Caco-2 (cell line): ENCODE measurements around the gene PP2D1. TPM values are rescaled to one million over a fixed set of nuclear protein-coding genes. Genes with fewer than 3 reads are reported as not detected.

Experiments used
- BruUV-seq: library from RNA; stranded (reverse); fragments of 400-500 nt; replicated peaks from 2 replicates; lab custom pipeline; 2021; lab: Mats Ljungman, UMichigan
- CTCF ChIA-PET: fragments of 300-600 bp; sonication (Branson Sonifier 250); formaldehyde crosslinking; loops from one replicate; lab custom pipeline; 2022; ENCODE audit warnings: antibody characterized with exemption; lab: Charles Lee
- POLR2A ChIA-PET: fragments of 300-600 bp; sonication (Branson Sonifier 250); formaldehyde crosslinking; loops from one replicate; lab custom pipeline; 2022; ENCODE audit warnings: antibody characterized with exemption; lab: Charles Lee
- DNase-seq, 2 experiments: peaks; one replicate each; pipeline versions ENCODE4 v3.0.0 to v3.0.0-alpha.2; 2020 to 2022
- H3K27me3 ChIP-seq: replicated peaks from 2 replicates; pipeline ENCODE4 v1.6.0; 2011; ENCODE audit warnings: low read length; ENCODE audit not compliant: control insufficient read depth, insufficient read depth
- H3K36me3 ChIP-seq: 2 replicates; pipeline ENCODE4 v1.5.1; 2011; ENCODE audit warnings: low read length; ENCODE audit not compliant: control insufficient read depth, insufficient read depth
- H3K4me1 ChIP-seq: fragments of 250-450 bp; sonication (Bioruptor Pico); 2 replicates; pipeline ENCODE4 v1.5.1; 2020; ENCODE audit warnings: mild to moderate bottlenecking
- H3K4me3 ChIP-seq: 2 replicates; pipeline ENCODE4 v1.5.1; 2011; ENCODE audit warnings: low read depth, mild to moderate bottlenecking, control low read depth, low read length
- H3K9me3 ChIP-seq: fragments of 250-450 bp; sonication (Bioruptor Pico); 2 replicates; pipeline ENCODE4 v1.5.1; 2020; ENCODE audit warnings: mild to moderate bottlenecking, moderate library complexity
- H3K27ac Mint-ChIP-seq: one replicate; pipeline ENCODE4 v1.8.0; 2022; ENCODE audit warnings: mixed read lengths; ENCODE audit not compliant: unreplicated experiment
- H3K27me3 Mint-ChIP-seq: one replicate; pipeline ENCODE4 v1.8.0; 2022; ENCODE audit warnings: mixed read lengths; ENCODE audit not compliant: insufficient read depth, unreplicated experiment
- H3K36me3 Mint-ChIP-seq: one replicate; pipeline ENCODE4 v1.8.0; 2022; ENCODE audit warnings: mild to moderate bottlenecking, mixed read lengths; ENCODE audit not compliant: insufficient read depth, unreplicated experiment
- H3K4me1 Mint-ChIP-seq: one replicate; pipeline ENCODE4 v1.8.0; 2022; ENCODE audit warnings: low read depth, mixed read lengths; ENCODE audit not compliant: unreplicated experiment
- H3K4me3 Mint-ChIP-seq: one replicate; pipeline ENCODE4 v1.8.0; 2022; ENCODE audit warnings: mild to moderate bottlenecking, moderate library complexity, mixed read lengths; ENCODE audit not compliant: unreplicated experiment
- H3K9me3 Mint-ChIP-seq: one replicate; pipeline ENCODE4 v1.8.0; 2022; ENCODE audit warnings: mixed read lengths; ENCODE audit not compliant: unreplicated experiment
- intact Hi-C: fragments of 100-400 bp; cut with micrococcal nuclease; formaldehyde crosslinking; loops from one replicate; pipeline ENCODE4 v1.10.0; 2022; ENCODE audit not compliant: unreplicated experiment
- total RNA-seq: library from RNA; stranded (reverse); gene quantifications from 2 replicates; pipeline ENCODE4 v1.2.3, GENCODE V29; 2022
- TF ChIP-seq, protein P1 (sequence below), 2 experiments: fragments of 200-600 bp in 1 of 2; IDR thresholded peaks; 1 replicate in 1 of 2; 2 replicates in 1 of 2; pipeline versions ENCODE4 v1.5.1 to v1.8.0; 2011 to 2022; ENCODE audit warnings: antibody characterized with exemption in 1 of 2, control low read depth in 1 of 2, inconsistent platforms in 1 of 2, low read depth in 1 of 2, low read length in 1 of 2, mild to moderate bottlenecking in 1 of 2, moderate library complexity in 1 of 2; ENCODE audit not compliant: insufficient read depth in 1 of 2, severe bottlenecking in 1 of 2, unreplicated experiment in 1 of 2

Gene PP2D1
- total RNA-seq, 1 experiment from 2014 or later = not detected

DNA sequence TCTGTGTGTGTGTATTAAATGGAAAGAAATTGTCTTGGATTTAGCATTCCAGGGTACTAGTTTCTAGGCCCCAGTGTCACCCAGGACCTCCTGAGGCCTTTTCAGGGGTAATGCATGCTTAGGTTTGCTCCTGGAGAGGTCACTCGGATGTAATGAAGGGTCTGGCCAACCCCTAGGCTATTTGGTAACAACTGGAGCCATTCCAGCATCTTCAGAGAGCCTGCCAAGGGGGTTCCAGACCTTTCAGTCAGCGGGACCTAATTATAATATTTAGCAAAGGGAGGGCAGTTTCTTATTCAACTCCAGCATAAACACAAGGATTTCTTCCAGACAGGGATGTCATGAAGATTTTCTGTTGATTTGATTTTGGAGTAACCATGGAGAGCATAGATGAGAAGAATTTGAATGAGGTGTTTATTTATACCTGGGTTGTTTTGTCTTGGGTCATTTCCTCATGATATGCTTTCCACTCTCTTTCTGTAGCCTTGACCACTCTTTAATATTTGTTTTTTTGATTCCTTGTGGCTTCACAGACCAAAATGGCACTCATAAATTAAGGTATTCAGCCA lies 45.6 kb upstream of the PP2D1 start:
- POLR2A ChIA-PET = no interaction called here
- no peaks in the 10 kb centered on the region for H3K27me3 ChIP-seq
- no peaks in the 10 kb centered on the region for H3K36me3 Mint-ChIP-seq
- TF ChIP-seq, protein P1, sequence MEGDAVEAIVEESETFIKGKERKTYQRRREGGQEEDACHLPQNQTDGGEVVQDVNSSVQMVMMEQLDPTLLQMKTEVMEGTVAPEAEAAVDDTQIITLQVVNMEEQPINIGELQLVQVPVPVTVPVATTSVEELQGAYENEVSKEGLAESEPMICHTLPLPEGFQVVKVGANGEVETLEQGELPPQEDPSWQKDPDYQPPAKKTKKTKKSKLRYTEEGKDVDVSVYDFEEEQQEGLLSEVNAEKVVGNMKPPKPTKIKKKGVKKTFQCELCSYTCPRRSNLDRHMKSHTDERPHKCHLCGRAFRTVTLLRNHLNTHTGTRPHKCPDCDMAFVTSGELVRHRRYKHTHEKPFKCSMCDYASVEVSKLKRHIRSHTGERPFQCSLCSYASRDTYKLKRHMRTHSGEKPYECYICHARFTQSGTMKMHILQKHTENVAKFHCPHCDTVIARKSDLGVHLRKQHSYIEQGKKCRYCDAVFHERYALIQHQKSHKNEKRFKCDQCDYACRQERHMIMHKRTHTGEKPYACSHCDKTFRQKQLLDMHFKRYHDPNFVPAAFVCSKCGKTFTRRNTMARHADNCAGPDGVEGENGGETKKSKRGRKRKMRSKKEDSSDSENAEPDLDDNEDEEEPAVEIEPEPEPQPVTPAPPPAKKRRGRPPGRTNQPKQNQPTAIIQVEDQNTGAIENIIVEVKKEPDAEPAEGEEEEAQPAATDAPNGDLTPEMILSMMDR (IDR thresholded peaks at IDR 0.05; ENCODE audit: insufficient read depth in 1 of 2, low read depth in 1 of 2, low read length in 1 of 2, severe bottlenecking in 1 of 2, unreplicated experiment in 1 of 2) = no peak
- H3K27me3 Mint-ChIP-seq = no peaks in the 10 kb centered on the region
- H3K36me3 ChIP-seq = no peaks in the 10 kb centered on the region
- no peak for DNase-seq
- H3K4me1 Mint-ChIP-seq = no peaks in the 10 kb centered on the region
- intact Hi-C loops = no loop called here
- no peaks in the 10 kb centered on the region for H3K4me1 ChIP-seq
- BruUV-seq = no TSS peak
- H3K9me3 Mint-ChIP-seq = no peaks in the 10 kb centered on the region
- H3K4me3 ChIP-seq = no peak overlapping the region
- H3K9me3 ChIP-seq = no peaks in the 10 kb centered on the region
- no peak overlapping the region for H3K27ac Mint-ChIP-seq
- no peak overlapping the region for H3K4me3 Mint-ChIP-seq
- CTCF ChIA-PET = no interaction called here

DNA sequence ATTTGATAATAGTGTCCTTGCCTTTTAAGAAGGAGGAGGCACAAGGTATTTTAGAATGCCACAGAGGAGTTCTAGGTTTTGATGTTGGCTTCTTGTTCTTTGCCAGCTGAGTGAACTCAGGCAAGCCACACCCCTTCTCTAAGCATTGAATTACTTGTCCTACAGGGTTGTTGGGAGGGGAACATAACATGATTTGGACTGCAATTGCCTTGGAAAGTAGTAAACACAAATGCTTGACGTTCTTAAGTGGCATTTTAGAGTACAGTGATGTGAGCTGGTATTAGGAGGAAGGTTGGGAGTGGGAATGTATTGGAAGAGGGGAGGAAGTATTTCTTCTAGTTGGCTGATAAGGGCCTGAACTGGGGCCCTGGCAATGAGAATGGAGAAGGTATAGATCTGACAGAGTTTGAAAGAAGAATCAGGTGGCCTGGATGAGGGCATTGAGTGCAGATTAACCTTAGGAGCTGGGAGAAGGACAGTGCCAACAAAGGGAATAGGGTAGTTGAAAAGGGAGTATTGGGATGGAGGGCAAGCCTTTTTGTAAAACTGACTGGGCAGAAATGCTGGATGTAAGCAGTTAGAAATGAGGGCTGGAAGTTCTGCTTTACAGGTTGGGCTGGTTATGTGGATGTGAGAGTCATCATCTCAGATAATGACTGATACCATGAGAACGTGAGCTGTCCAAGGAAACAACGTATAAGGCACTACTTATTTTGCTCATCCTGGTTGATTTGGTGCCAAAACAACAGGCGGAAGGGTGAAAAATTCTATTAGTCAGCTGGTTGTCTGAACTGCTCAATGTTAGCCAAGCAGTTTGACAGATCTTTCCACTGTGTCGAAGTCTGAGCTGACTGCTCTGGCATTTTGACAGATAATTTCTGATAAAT lies 44.9 kb upstream of the PP2D1 start:
- ChIA-PET POLR2A (no interaction called here), CTCF (no interaction called here)
- DNase-seq = no peak
- H3K36me3 Mint-ChIP-seq = no peaks in the 10 kb centered on the region
- H3K4me3 Mint-ChIP-seq = no peak overlapping the region
- H3K4me1 ChIP-seq = no peaks in the 10 kb centered on the region
- H3K27me3 Mint-ChIP-seq = no peaks in the 10 kb centered on the region
- no peaks in the 10 kb centered on the region for H3K36me3 ChIP-seq
- no peak overlapping the region for H3K4me3 ChIP-seq
- H3K27ac Mint-ChIP-seq = no peak overlapping the region
- BruUV-seq = no TSS peak
- TF ChIP-seq, protein P1 (IDR thresholded peaks at IDR 0.05; ENCODE audit: insufficient read depth in 1 of 2, low read depth in 1 of 2, low read length in 1 of 2, severe bottlenecking in 1 of 2, unreplicated experiment in 1 of 2) = no peak
- H3K4me1 Mint-ChIP-seq = no peaks in the 10 kb centered on the region
- H3K27me3 ChIP-seq = no peaks in the 10 kb centered on the region
- no peaks in the 10 kb centered on the region for H3K9me3 Mint-ChIP-seq
- H3K9me3 ChIP-seq = no peaks in the 10 kb centered on the region
- intact Hi-C loops = no loop called here

DNA sequence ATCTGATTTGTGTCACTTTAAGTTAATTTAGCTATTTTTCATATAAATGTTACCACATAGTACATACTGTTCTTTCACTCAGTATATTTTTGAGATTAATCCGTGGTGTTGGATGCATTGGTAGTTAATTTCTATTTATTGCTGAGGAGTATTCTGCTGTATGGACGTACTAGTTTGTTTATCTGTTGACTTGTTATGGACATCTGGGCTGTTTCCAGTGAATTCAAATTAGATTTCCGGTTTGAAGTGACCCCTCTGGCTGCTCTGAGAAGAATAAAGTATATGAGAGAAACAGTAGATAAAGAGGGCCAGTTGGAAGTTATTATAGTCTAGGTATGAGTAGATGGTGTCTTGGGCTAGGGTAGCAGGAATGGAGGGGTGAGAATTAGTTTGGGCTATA lies 43.8 kb upstream of the PP2D1 start:
- Mint-ChIP-seq H3K4me1 (no peaks in the 10 kb centered on the region), H3K9me3 (no peaks in the 10 kb centered on the region), H3K27me3 (no peaks in the 10 kb centered on the region), H3K4me3 (no peak overlapping the region), H3K36me3 (no peaks in the 10 kb centered on the region), H3K27ac (no peak overlapping the region)
- Histone ChIP-seq H3K4me3 (no peak overlapping the region), H3K4me1 (no peaks in the 10 kb centered on the region), H3K36me3 (no peaks in the 10 kb centered on the region), H3K9me3 (no peaks in the 10 kb centered on the region), H3K27me3 (no peaks in the 10 kb centered on the region)
- no TSS peak for BruUV-seq
- POLR2A ChIA-PET = no interaction called here
- TF ChIP-seq, protein P1 (IDR thresholded peaks at IDR 0.05; ENCODE audit: insufficient read depth in 1 of 2, low read depth in 1 of 2, low read length in 1 of 2, severe bottlenecking in 1 of 2, unreplicated experiment in 1 of 2) = no peak
- CTCF ChIA-PET = no interaction called here
- DNase-seq = no peak
- intact Hi-C loops = no loop called here
